HCT116 (cell line): ENCODE results near the gene TEP1. TPM values are rescaled to one million over a fixed set of nuclear protein-coding genes. Genes with fewer than 3 reads are reported as not detected.

Experiments
- ATAC-seq: fragments of 200-7000 bp; cut with Tn5 transposase; 2 replicates; pipeline ENCODE4 v1.9.1; 2020; ENCODE audit warnings: mild to moderate bottlenecking, moderate library complexity
- BruUV-seq: library from RNA; stranded (reverse); fragments of 400-500 nt; replicated peaks from 2 replicates; lab custom pipeline; 2021; lab: Mats Ljungman, UMichigan
- CTCF ChIA-PET: fragments of 300-600 bp; sonication (Branson Sonifier 250); formaldehyde crosslinking; loops from one replicate; lab custom pipeline; 2021; ENCODE audit warnings: antibody characterized with exemption; lab: Charles Lee
- POLR2A ChIA-PET: fragments of 300-600, 350-600 bp; sonication (Branson Sonifier 250); formaldehyde crosslinking; loops from one replicate; lab custom pipeline; 2021; ENCODE audit warnings: antibody characterized with exemption; lab: Charles Lee
- RAD21 ChIA-PET, 2 experiments: fragments of 300-600 bp; sonication (Branson Sonifier 250); formaldehyde crosslinking; loops; one replicate each; lab custom pipeline; 2023; ENCODE audit warnings: low total read pairs in 2 of 2; ENCODE audit not compliant: uncharacterized antibody in 2 of 2, unreplicated experiment in 2 of 2, low non-redundant PET in 1 of 2; lab: Charles Lee
- DNase-seq: peaks from one replicate; pipeline ENCODE4 v3.0.0-alpha.2; 2010; ENCODE audit warnings: low read depth, low spot score
- H2AFZ ChIP-seq: fragments of 200-600 bp; shearing (Covaris generic), sonication (generic); 2 replicates; pipeline ENCODE4 v1.6.1; 2017; ENCODE audit warnings: low read depth, mixed run types, mixed read lengths, antibody characterized with exemption, low read length; ENCODE audit not compliant: poor library complexity, severe bottlenecking
- H3K27ac ChIP-seq: 2 replicates; pipeline ENCODE4 v1.5.1; 2012; ENCODE audit warnings: low read depth, low read length
- H3K27me3 ChIP-seq: fragments of 200-600 bp; sonication (generic); 2 replicates; pipeline ENCODE4 v1.6.1; 2016; ENCODE audit warnings: mixed run types, low read length, mixed read lengths; ENCODE audit not compliant: insufficient read depth
- H3K36me3 ChIP-seq, 2 experiments: fragments of 200-500 bp in 1 of 2; fragments of 200-600 bp in 1 of 2; sonication (Bioruptor generic) in 1 of 2; sonication (generic) in 1 of 2; 2 replicates each; pipeline versions ENCODE4 v1.5.1 to v1.6.1; 2014 to 2016; ENCODE audit warnings: low read length in 2 of 2, inconsistent platforms in 1 of 2, mixed read lengths in 1 of 2, mixed run types in 1 of 2; ENCODE audit not compliant: insufficient read depth in 2 of 2, control insufficient read depth in 1 of 2
- H3K4me1 ChIP-seq, 2 experiments: fragments of 200-600 bp in 1 of 2; sonication (generic) in 1 of 2; 2 replicates each; pipeline versions ENCODE4 v1.5.1 to v1.6.1; 2012 to 2017; ENCODE audit warnings: low read length in 2 of 2, inconsistent platforms in 1 of 2, mild to moderate bottlenecking in 1 of 2, mixed read lengths in 1 of 2, mixed run types in 1 of 2, moderate library complexity in 1 of 2; ENCODE audit not compliant: insufficient read depth in 2 of 2, control insufficient read depth in 1 of 2
- H3K4me2 ChIP-seq: fragments of 200-600 bp; sonication (generic); 2 replicates; pipeline ENCODE4 v1.6.1; 2017; ENCODE audit warnings: mixed run types, low read length, mixed read lengths
- H3K4me3 ChIP-seq, 2 experiments: fragments of 200-600 bp in 1 of 2; sonication (generic) in 1 of 2; replicated peaks in 1 of 2; 2 replicates each; pipeline ENCODE4 v1.5.1; 2011 to 2016; ENCODE audit warnings: low read length in 2 of 2, control low read depth in 1 of 2, low read depth in 1 of 2, mild to moderate bottlenecking in 1 of 2, mixed read lengths in 1 of 2, mixed run types in 1 of 2
- H3K79me2 ChIP-seq: fragments of 200-600 bp; sonication (generic); 2 replicates; pipeline ENCODE4 v1.6.1; 2017; ENCODE audit warnings: mild to moderate bottlenecking, mixed run types, low read length, moderate library complexity, mixed read lengths; ENCODE audit not compliant: insufficient read depth
- H3K9ac ChIP-seq: fragments of 200-600 bp; sonication (generic); 2 replicates; pipeline ENCODE4 v1.6.1; 2016; ENCODE audit warnings: low read length, mixed read lengths
- H3K9me2 ChIP-seq: fragments of 200-600 bp; sonication (generic), shearing (Covaris generic); 2 replicates; pipeline ENCODE4 v1.6.1; 2017; ENCODE audit warnings: mixed run types, mild to moderate bottlenecking, moderate library complexity; ENCODE audit not compliant: insufficient read depth
- H3K9me3 ChIP-seq, 2 experiments: fragments of 200-500 bp in 1 of 2; fragments of 200-600 bp in 1 of 2; sonication (Bioruptor generic) in 1 of 2; sonication (generic) in 1 of 2; 2 replicates each; pipeline ENCODE4 v1.6.1; 2014 to 2017; ENCODE audit warnings: low read length in 2 of 2, mixed read lengths in 2 of 2, inconsistent platforms in 1 of 2, low read depth in 1 of 2, mild to moderate bottlenecking in 1 of 2, mixed run types in 1 of 2, moderate library complexity in 1 of 2; ENCODE audit not compliant: control insufficient read depth in 1 of 2, insufficient read depth in 1 of 2
- H4K20me1 ChIP-seq: fragments of 200-600 bp; sonication (generic), shearing (Covaris generic); 2 replicates; pipeline ENCODE4 v1.6.1; 2017; ENCODE audit warnings: mixed run types, mild to moderate bottlenecking, moderate library complexity; ENCODE audit not compliant: insufficient read depth
- EGR1 ChIP-seq: IDR thresholded peaks from 2 replicates; pipeline ENCODE4 v1.6.1; 2012; ENCODE audit warnings: low read depth
- JUND ChIP-seq: IDR thresholded peaks from 2 replicates; pipeline ENCODE4 v1.6.1; 2012
- POLR2A ChIP-seq: IDR thresholded peaks from 2 replicates; pipeline ENCODE4 v1.7.0; 2011; ENCODE audit warnings: borderline replicate concordance; ENCODE audit not compliant: insufficient read depth, insufficient read length; ENCODE audit errors: extremely low read depth
- POLR2AphosphoS5 ChIP-seq: IDR thresholded peaks from 2 replicates; pipeline ENCODE4 v1.6.1; 2011; ENCODE audit warnings: mild to moderate bottlenecking, low read depth, low read length, moderate library complexity
- SIN3A ChIP-seq: IDR thresholded peaks from 2 replicates; pipeline ENCODE4 v1.6.1; 2012; ENCODE audit warnings: low read depth
- SP1 ChIP-seq: IDR thresholded peaks from 2 replicates; pipeline ENCODE4 v1.6.1; 2012; ENCODE audit warnings: low read depth
- TCF7L2 ChIP-seq: IDR thresholded peaks from 2 replicates; pipeline ENCODE4 v1.7.0; 2011; ENCODE audit warnings: borderline replicate concordance, inconsistent platforms; ENCODE audit not compliant: insufficient read depth, insufficient read length; ENCODE audit errors: extremely low read depth
- ZNF274 ChIP-seq: fragments of 200-500 bp; sonication (Bioruptor generic); IDR thresholded peaks from 2 replicates; pipeline ENCODE4 v1.6.1; 2014; ENCODE audit warnings: mild to moderate bottlenecking, low read depth, low read length, inconsistent platforms
- intact Hi-C: fragments of 100-400 bp; cut with micrococcal nuclease; formaldehyde crosslinking; loops from 2 replicates; pipeline ENCODE4 v1.10.0; 2022
- total RNA-seq: library from RNA; stranded (reverse); gene quantifications from one replicate; pipeline ENCODE4 v1.2.1, GENCODE V29; 2021; ENCODE audit not compliant: unreplicated experiment
- TF ChIP-seq, protein P1 (sequence below): IDR thresholded peaks from 2 replicates; pipeline ENCODE4 v1.6.1; 2012
- TF ChIP-seq, protein P2 (sequence below), 3 experiments: fragments of 200-600 bp in 1 of 3; sonication (generic) in 1 of 3; IDR thresholded peaks in 2 of 3; conservative IDR thresholded peaks in 1 of 3; 2 replicates each; pipeline ENCODE4 v1.5.1; 2012 to 2017; ENCODE audit warnings: low read depth in 2 of 3, low read length in 2 of 3, antibody characterized with exemption in 1 of 3, borderline replicate concordance in 1 of 3, control low read depth in 1 of 3, mild to moderate bottlenecking in 1 of 3, mixed read lengths in 1 of 3, mixed run types in 1 of 3, moderate library complexity in 1 of 3; ENCODE audit not compliant: insufficient read depth in 1 of 3
- TF ChIP-seq, protein P3 (sequence below): IDR thresholded peaks from 2 replicates; pipeline ENCODE4 v1.6.1; 2011; ENCODE audit warnings: mild to moderate bottlenecking, low read length, moderate library complexity; ENCODE audit not compliant: insufficient replicate concordance; ENCODE audit errors: extremely low read depth
- TF ChIP-seq, protein P4 (sequence below): IDR thresholded peaks from 2 replicates; pipeline ENCODE4 v1.6.1; 2012

Gene TEP1
- total RNA-seq, 1 experiment from 2014 or later, result 22.4 TPM

DNA sequence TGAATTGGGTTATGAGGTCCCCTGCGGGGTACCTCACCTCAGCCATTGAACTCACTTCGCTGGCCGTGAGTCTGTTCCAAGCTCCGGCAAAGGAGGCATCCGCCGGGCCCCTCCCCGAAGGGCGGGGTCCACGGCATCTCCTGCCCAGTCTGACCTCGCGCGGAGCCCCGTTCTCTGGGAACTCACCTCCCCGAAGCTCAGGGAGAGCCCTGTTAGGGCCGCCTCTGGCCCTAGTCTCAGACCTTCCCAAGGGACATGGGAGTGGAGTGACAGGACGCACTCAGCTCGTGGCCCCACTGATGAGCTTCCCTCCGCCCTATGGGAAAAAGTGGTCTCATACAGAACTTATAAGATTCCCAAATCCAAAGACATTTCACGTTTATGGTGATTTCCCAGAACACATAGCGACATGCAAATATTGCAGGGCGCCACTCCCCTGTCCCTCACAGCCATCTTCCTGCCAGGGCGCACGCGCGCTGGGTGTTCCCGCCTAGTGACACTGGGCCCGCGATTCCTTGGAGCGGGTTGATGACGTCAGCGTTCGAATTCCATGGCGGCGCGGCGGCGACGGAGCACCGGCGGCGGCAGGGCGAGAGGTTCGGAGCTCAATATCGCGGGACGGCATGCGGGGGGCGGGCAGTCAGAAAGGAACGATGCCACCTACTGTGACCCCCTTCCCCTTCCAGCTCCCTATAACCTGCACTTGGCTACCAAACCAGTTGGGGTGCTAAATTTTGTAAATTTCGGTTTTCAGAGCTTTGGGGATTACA is 70.0 kb downstream of the TEP1 start, which contains the start of gene PARP2 (continued):
- TF ChIP-seq, protein P1, sequence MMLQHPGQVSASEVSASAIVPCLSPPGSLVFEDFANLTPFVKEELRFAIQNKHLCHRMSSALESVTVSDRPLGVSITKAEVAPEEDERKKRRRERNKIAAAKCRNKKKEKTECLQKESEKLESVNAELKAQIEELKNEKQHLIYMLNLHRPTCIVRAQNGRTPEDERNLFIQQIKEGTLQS, result no peak; the same call in 1 of the 2 replicates
- TF ChIP-seq, protein P2, sequence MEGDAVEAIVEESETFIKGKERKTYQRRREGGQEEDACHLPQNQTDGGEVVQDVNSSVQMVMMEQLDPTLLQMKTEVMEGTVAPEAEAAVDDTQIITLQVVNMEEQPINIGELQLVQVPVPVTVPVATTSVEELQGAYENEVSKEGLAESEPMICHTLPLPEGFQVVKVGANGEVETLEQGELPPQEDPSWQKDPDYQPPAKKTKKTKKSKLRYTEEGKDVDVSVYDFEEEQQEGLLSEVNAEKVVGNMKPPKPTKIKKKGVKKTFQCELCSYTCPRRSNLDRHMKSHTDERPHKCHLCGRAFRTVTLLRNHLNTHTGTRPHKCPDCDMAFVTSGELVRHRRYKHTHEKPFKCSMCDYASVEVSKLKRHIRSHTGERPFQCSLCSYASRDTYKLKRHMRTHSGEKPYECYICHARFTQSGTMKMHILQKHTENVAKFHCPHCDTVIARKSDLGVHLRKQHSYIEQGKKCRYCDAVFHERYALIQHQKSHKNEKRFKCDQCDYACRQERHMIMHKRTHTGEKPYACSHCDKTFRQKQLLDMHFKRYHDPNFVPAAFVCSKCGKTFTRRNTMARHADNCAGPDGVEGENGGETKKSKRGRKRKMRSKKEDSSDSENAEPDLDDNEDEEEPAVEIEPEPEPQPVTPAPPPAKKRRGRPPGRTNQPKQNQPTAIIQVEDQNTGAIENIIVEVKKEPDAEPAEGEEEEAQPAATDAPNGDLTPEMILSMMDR (IDR thresholded peaks at IDR 0.05 in 2 of 3, conservative IDR thresholded peaks at IDR 0.05 in 1 of 3; ENCODE audit: borderline replicate concordance in 1 of 3, insufficient read depth in 1 of 3, low read depth in 2 of 3, low read length in 2 of 3), result no peak
- TF ChIP-seq, all 23 proteins: peak for 11

DNA sequence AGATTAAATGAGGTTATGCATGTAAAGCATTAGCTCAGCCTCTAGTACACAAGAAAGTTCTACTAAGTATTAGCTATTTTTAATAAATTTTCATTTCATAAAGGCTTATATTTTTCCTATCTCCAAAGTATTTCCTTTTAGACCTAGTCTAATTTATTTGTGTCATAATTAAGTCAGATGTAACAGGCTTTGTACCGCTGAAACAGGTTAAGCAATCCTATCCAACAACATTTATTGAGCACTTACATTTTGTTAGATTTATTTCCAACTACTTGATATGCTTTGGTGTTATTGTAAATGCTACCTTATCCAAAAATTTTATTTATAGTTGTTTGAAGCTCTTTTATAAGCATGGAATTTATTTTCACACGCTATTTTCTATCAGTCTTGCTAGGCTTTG is 71.7 kb downstream of the TEP1 start:
- intact Hi-C loops, result loop anchor here (2.0 to 5.0 kb wide), 2 partner anchors 71 to 339 kb away; partner anchors contain the start of gene TEP1
- H3K27me3 ChIP-seq, result no peaks in the 10 kb centered on the region
- RAD21 ChIA-PET, result no interaction called here
- peak overlapping the region; percentile 68 for H3K9ac ChIP-seq
- no peak for DNase-seq
- H2AFZ ChIP-seq, result peak overlapping the region; percentile 4
- CTCF ChIA-PET, result interaction anchor here (0.6 to 3.0 kb wide), 5 partner anchors 9 to 268 kb away, joined by 3 to 17 read pairs (median 9); partner anchors contain the start of gene CCNB1IP1
- no peaks in the 10 kb centered on the region for H4K20me1 ChIP-seq
- no peaks in the 10 kb centered on the region for H3K9me2 ChIP-seq
- H3K4me3 ChIP-seq, result peak overlapping the region; percentile 55 to 57
- TF ChIP-seq, protein P1, result no peak
- TF ChIP-seq EGR1 (no peak), POLR2A (no peak), ZNF274 (no peak), TCF7L2 (no peak), SP1 (no peak), JUND (no peak), POLR2AphosphoS5 (no peak), SIN3A (no peak)
- TF ChIP-seq, protein P3, sequence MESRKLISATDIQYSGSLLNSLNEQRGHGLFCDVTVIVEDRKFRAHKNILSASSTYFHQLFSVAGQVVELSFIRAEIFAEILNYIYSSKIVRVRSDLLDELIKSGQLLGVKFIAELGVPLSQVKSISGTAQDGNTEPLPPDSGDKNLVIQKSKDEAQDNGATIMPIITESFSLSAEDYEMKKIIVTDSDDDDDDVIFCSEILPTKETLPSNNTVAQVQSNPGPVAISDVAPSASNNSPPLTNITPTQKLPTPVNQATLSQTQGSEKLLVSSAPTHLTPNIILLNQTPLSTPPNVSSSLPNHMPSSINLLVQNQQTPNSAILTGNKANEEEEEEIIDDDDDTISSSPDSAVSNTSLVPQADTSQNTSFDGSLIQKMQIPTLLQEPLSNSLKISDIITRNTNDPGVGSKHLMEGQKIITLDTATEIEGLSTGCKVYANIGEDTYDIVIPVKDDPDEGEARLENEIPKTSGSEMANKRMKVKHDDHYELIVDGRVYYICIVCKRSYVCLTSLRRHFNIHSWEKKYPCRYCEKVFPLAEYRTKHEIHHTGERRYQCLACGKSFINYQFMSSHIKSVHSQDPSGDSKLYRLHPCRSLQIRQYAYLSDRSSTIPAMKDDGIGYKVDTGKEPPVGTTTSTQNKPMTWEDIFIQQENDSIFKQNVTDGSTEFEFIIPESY, result no peak
- TF ChIP-seq, protein P4, sequence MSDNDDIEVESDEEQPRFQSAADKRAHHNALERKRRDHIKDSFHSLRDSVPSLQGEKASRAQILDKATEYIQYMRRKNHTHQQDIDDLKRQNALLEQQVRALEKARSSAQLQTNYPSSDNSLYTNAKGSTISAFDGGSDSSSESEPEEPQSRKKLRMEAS, result no peak
- peaks cover 5 to 15% of the 10 kb centered on the region in 2 experiments; a peak in 3 of 4 replicates for H3K4me1 ChIP-seq
- H3K27ac ChIP-seq, result peak overlapping the region; percentile 95; the same call in 1 of the 2 replicates
- no TSS peak for BruUV-seq
- H3K9me3 ChIP-seq, result no peaks in the 10 kb centered on the region
- peaks cover 11 to 17% of the 10 kb centered on the region in 2 experiments; a peak in 3 of 4 replicates for H3K36me3 ChIP-seq
- no peak for ATAC-seq
- peak overlapping the region; percentile 76 for H3K4me2 ChIP-seq
- POLR2A ChIA-PET, result interaction anchor here (1.0 to 4.3 kb wide), 10 partner anchors 8 to 341 kb away, joined by 3 to 47 read pairs (median 8); partner anchors contain the start of genes APEX1, CCNB1IP1, OSGEP and RNASE4
- peaks cover 26% of the 10 kb centered on the region for H3K79me2 ChIP-seq
